Breast epithelium (tissue), 3 donors: ENCODE results near the gene CLDN2.

Source experiments
- CTCF ChIP-seq, 3 donors: fragments of 450-650 bp; IDR thresholded peaks; one replicate each; pipeline ENCODE4 v1.5.1; 2016 to 2017; ENCODE audit warnings: antibody characterized with exemption in 3 of 3, mild to moderate bottlenecking in 3 of 3, moderate library complexity in 3 of 3
- POLR2A ChIP-seq: fragments of 450-650 bp; IDR thresholded peaks from one replicate; pipeline ENCODE4 v1.6.1; 2016; ENCODE audit warnings: antibody characterized with exemption, mild to moderate bottlenecking, moderate library complexity
- POLR2AphosphoS5 ChIP-seq, 3 donors: sonication (generic); formaldehyde crosslinking; IDR thresholded peaks; one replicate each; pipeline ENCODE4 v1.6.1; 2017; ENCODE audit warnings: antibody characterized with exemption in 3 of 3

GRCh38 chrX:106976416-106976815 lies 56.2 kb downstream of the CLDN2 start:
- TF ChIP-seq POLR2AphosphoS5 (IDR thresholded peaks at IDR 0.05): no peak
- TF ChIP-seq POLR2A: no peak
- TF ChIP-seq CTCF (IDR thresholded peaks at IDR 0.05): no peak
